LHCN-M2 (cell line): Measurements from ENCODE around the gene DDAH1. TPM values are rescaled to one million over a fixed set of nuclear protein-coding genes. Genes with fewer than 3 reads are reported as not detected.
A peak's percentile ranks its signal among the peaks of the same experiment; 100 is the strongest.

ENCODE experiments used
- DNase-seq: peaks from one replicate; pipeline ENCODE4 v3.0.0-alpha.2; 2012; ENCODE audit warnings: low read depth
- total RNA-seq: library from RNA; depleted of rRNA; stranded (reverse); fragments of >200 nt; gene quantifications from 2 replicates; pipeline ENCODE4 v1.2.3, GENCODE V29; 2014; rRNA removed

DDAH1 gene
- total RNA-seq, 1 experiment from 2014 or later = 49.4 TPM

DNA sequence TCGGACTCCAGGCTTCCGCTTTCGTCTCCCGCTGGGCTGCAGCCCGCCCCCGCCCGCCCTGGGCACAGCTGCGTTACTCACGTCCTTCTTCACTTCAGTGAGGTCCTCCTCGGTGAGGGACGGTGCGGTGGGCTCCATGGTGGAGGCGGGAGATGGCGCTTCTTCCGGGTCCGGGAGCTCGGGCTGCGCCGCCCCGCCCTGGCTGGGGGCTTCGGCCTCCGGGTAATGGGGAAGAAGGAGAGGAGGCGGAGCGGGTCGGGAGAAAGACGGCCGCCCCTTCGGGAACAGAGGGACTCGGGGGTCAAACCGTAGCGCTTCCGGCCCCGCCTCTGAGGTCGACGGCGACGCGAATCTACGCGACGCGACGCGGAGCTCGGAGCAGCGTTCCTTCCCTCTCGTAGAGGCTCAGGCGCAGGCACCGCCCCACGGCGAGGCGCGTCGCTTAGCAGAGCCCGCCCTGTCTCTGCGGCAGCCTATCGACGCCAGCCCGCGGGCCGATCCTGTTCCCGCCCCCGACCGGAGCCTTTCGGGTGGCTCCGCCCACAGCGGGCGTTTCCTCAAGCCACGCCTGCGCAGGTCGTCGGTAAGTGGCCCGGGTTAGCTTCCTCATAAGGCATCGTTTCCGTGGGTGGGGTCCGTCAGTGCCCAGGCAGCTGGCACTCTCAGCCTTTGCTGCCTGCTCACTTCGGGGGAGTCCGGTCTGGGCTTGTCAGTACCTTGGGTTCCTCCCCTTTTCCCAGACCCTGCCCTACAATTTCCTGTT, 188.6 kb downstream of the DDAH1 start, which contains the start of gene BCL10:
BCL10 (minus strand) TSS at position 418 of the 763 bp plus-strand sequence; CDS start at position 138, 280 bp downstream.
- peak; percentile 98 for DNase-seq

DNA sequence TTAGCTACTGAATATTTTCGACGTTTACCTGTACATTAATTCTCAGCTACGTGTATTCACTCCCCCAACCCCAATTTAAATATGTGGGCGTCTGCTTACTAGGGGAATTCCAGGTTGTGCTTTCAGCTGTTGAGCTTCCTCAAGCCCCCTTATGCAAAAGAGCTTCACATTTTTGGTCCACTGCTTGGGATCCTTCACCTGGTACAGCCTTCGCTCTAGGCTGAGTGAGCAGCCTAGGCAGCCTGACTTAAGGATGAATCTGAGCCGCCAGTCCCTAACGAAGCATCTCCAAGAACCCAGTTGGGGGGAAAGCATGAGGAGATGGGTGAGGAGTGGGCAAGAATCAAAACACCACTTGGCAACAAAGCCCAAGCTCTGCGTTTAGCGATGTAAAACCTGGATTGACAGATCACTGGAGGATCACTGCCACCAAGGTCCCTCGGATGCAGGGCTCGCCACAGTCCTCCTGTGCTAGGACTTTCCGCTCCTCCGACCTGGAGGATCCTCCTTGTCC, 189.2 kb downstream of the DDAH1 start:
- DNase-seq = no peak

DNA sequence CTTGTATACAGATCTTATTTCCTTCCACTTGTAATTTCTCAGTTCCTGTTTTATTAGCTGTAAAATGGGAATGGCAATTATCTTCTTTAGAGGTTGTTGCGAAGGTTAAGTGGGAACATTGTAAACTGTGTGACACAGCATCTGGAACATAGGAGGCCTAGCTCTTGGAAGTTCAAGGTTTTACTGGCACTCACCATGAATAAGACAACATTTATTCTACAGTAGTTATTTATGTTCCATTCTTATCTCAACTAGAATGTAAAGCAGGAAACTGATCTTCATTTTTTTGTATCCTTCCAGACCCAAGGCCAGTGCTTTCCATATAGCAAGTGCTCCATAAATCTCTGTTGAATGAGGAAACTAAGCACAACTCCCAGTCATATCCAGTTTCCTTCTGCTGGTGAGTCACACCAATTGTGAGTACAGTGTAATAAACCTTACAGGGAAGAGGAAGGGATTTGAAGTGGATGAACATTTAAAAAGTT, 189.9 kb downstream of the DDAH1 start:
- peak; percentile 82 for DNase-seq

DNA sequence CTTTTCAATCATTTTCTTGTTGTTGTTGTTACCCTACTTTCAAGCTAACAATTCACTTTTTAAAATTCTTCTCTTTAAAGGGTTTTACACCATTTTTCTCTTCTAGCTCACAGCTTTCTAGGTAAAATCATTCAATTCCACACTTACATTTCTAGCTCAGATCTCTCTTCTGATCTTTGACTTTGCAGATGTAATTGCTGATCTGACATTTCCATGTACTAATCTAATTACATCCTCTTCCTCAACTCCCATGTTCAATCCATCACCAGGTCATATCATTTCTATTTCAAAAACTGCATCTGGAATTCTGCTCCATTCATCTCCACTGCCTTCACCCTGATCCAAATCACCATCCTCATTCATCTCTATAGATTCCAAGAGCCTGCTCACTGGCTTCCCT, 191.6 kb downstream of the DDAH1 start:
- DNase-seq = no peak

DNA sequence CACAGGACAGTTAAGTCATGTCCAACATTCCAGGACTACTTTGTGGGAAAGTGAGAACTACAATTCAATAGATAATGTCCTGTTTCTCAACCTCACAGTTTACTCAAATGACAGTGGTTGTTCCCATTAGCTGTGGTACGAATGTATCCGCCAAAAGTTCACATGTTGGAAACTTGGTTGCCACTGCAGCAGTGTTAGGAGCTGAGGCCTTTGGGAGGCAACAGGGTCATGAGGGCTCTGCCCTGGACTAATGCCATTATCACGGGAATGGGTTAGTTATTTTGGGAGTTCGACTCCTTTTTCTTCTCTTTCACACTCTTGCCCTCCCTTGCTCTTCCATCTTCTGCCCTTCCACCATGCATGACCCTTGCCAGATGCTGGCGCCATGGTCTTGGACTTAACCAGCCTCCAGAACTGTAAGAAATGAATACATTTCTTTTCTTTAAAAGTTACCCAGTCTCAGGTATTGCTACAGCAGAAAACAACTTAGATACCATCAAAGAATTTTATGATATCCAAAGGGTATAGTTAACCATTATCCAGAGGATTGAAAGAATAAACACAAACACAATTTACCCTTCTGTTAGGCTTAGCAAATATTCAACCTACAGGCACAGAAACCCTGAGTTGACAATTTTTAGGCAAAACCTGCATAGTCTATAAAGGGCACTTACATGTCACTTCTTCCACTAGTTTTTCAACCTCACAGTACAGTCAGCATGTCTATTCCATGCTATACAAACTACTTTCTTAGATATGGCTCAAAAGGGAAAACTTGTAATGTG, 196.0 kb downstream of the DDAH1 start:
- no peak for DNase-seq

Other genes starting within 250 kb of the DDAH1 start
- 6.5 and 11.0 TPM in 2 replicates for gene C1orf52, start 205.5 kb downstream of the DDAH1 start, total RNA-seq
- 29.0 and 31.7 TPM in 2 replicates for gene BCL10, start 188.5 kb downstream of the DDAH1 start, total RNA-seq
- gene CCN1, start 115.6 kb upstream of the DDAH1 start, total RNA-seq = 23.1 and 28.7 TPM in 2 replicates
- 14.2 and 17.1 TPM in 2 replicates for gene ZNHIT6, start 243.3 kb upstream of the DDAH1 start, total RNA-seq